Immature natural killer cell (primary cell): ENCODE data around the gene CD83. TPM values are rescaled to one million over a fixed set of nuclear protein-coding genes. Genes with fewer than 3 reads are reported as not detected.
"Not testable (repeated sequence)": the region's sequence is repeated elsewhere in the genome, so short reads cannot be mapped to it uniquely, and the experiment has no call there.

Experiments
- DNase-seq, 3 donors: peaks; one replicate each; pipeline ENCODE4 v3.0.0; 2022; ENCODE audit warnings: mixed read lengths in 1 of 3
- H3K27ac Mint-ChIP-seq, 6 donors: one replicate each; pipeline ENCODE4 v1.8.0; 2020; ENCODE audit warnings: mixed read lengths in 6 of 6, mild to moderate bottlenecking in 5 of 6, inconsistent platforms in 4 of 6, moderate library complexity in 3 of 6
- H3K27me3 Mint-ChIP-seq, 3 donors: one replicate each; pipeline ENCODE4 v1.8.0; 2020 to 2021; ENCODE audit warnings: low read depth in 3 of 3, mild to moderate bottlenecking in 3 of 3, mixed read lengths in 3 of 3, moderate library complexity in 3 of 3, inconsistent platforms in 1 of 3
- H3K36me3 Mint-ChIP-seq, 3 donors: one replicate each; pipeline ENCODE4 v1.8.0; 2020; ENCODE audit warnings: mixed read lengths in 3 of 3, inconsistent platforms in 2 of 3, mild to moderate bottlenecking in 2 of 3
- H3K4me1 Mint-ChIP-seq, 2 donors: one replicate each; pipeline ENCODE4 v1.8.0; 2020; ENCODE audit warnings: inconsistent platforms in 2 of 2, mild to moderate bottlenecking in 2 of 2, mixed read lengths in 2 of 2, moderate library complexity in 1 of 2
- H3K4me3 Mint-ChIP-seq, 5 donors: one replicate each; pipeline ENCODE4 v1.8.0; 2020; ENCODE audit warnings: mild to moderate bottlenecking in 5 of 5, mixed read lengths in 5 of 5, inconsistent platforms in 3 of 5, moderate library complexity in 3 of 5
- H3K9me3 Mint-ChIP-seq, 6 donors: one replicate each; pipeline ENCODE4 v1.8.0; 2020; ENCODE audit warnings: mild to moderate bottlenecking in 6 of 6, mixed read lengths in 6 of 6, inconsistent platforms in 4 of 6, moderate library complexity in 3 of 6
- polyA plus RNA-seq, 3 donors: library from polyadenylated mRNA; unstranded; fragments of 300-500 nt; fragmentation: Illumina TruSeq; gene quantifications; one replicate each; pipeline ENCODE4 v1.2.3, GENCODE V29; 2021

CD83 gene
- polyA plus RNA-seq = 10 to 100 TPM in 1 of 3 donors, 1 to 10 TPM in 2; 3.3 to 11.8 (median 5.0) TPM

GRCh38 chr6:14117158-14118090, at the start of gene CD83:
Gene CD83, plus strand, starts transcription at chr6:14117772. Its CDS starts 40 bp downstream, at chr6:14117812.
- Mint-ChIP-seq H3K27ac (peak within 1 kb of the TSS; percentile 87 to 97 (median 92)), H3K36me3 (no peaks in the 10 kb centered on the region), H3K27me3 (peaks cover 7 to 20% (median 15%) of the 10 kb centered on the region in 3 donors), H3K4me1 (peaks cover 17 to 31% of the 10 kb centered on the region in 2 donors), H3K9me3 (no peaks in the 10 kb centered on the region), H3K4me3 (peak within 1 kb of the TSS; percentile 89 to 95 (median 91))
- peak; percentile 87 to 89 (median 89) for DNase-seq

DNA sequence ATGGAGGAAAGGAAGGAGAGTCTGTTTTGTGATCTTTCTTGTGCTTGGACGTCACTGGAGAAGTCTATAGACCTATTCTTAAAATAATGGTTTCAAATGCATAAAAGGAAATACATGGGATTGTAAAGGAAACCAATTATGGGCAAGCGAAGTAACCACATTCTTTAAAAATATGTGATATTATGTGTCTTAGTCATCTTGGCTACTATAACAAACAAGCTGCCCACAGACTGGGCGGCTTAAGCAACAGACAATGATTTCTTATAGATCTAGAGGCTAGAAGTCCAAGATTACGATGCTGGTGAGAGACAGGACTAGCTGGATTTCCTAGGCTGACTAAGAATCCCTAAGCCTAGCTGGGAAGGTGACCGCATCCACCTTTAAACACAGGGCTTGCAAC, 49.4 kb upstream of the CD83 start:
- H3K9me3 Mint-ChIP-seq = no peaks in the 10 kb centered on the region
- no peak overlapping the region for H3K27ac Mint-ChIP-seq
- no peak for DNase-seq
- no peaks in the 10 kb centered on the region for H3K36me3 Mint-ChIP-seq
- H3K27me3 Mint-ChIP-seq = peaks cover 0 to 16% (median 2%) of the 10 kb centered on the region in 3 donors
- H3K4me1 Mint-ChIP-seq = peaks cover 0 to 12% of the 10 kb centered on the region in 2 donors
- H3K4me3 Mint-ChIP-seq = no peak overlapping the region

DNA sequence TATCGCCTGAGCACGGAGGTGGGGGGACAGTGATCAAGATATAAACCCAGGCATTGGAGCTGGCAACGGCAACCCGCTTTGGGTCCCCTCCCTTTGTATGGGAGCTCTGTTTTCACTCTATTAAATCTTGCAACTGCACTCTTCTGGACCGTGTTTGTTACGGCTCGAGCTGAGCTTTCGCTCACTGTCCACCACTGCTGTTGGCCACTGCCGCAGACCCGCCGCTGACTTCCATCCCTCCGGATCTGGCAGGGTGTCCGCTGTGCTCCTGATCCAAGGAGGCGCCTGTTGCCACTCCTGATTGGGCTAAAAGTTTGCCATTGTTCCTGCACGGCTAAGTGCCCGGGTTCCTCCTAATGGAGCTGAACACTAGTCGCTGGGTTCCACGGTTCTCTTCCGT, 48.9 kb upstream of the CD83 start:
- Mint-ChIP-seq H3K9me3 (no peaks in the 10 kb centered on the region), H3K36me3 (no peaks in the 10 kb centered on the region), H3K4me3 (no peak overlapping the region), H3K27ac (no peak overlapping the region), H3K27me3 (peaks cover 0 to 16% (median 2%) of the 10 kb centered on the region in 3 donors), H3K4me1 (peaks cover 0 to 12% of the 10 kb centered on the region in 2 donors)
- no peak for DNase-seq

DNA sequence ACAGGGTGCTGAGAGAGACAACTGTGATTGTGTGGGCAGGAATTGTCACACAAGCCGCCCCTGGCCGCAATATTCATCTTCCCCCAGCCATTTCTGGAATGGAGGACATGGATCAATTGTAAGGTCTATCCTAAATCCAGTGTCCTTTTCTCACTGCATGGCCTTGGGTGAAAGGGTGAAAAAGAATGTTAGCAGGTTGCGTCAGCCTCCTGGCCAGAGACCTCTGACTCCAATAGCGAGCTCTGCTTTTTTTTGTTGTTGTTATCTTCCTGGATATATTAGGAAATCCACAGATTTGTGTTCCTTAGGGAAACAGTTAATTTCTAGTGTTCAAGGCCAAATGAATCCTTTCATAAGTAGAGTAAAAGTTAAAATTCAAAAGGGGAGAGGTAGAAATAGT, 47.1 kb upstream of the CD83 start:
- no peak for DNase-seq
- H3K27me3 Mint-ChIP-seq = peaks cover 0 to 16% (median 5%) of the 10 kb centered on the region in 3 donors
- no peaks in the 10 kb centered on the region for H3K36me3 Mint-ChIP-seq
- no peaks in the 10 kb centered on the region for H3K9me3 Mint-ChIP-seq
- no peak overlapping the region for H3K4me3 Mint-ChIP-seq
- peaks cover 10 to 27% of the 10 kb centered on the region in 2 donors for H3K4me1 Mint-ChIP-seq
- no peak overlapping the region for H3K27ac Mint-ChIP-seq

DNA sequence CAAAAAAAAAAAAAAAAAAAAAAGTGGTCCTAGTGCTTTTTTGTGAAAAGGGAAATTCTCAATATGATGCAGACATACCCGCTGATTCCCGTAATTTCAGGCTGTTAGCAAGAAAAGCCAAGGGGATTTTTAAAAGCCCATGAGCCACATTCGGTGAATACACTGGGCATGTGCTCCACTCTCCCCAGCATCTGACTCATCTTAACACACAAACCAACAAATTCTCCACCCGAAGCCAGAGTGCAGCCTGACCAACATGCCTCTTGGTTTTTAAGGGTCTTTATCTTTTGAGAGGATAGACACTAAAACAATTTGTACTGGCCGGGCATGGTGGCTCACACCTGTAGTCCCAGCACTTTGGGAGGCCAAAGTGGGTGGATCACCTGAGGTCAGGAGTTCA, 45.5 kb upstream of the CD83 start:
- peaks cover 17 to 32% of the 10 kb centered on the region in 2 donors for H3K4me1 Mint-ChIP-seq
- H3K9me3 Mint-ChIP-seq = no peaks in the 10 kb centered on the region
- peaks cover 0 to 6% (median 5%) of the 10 kb centered on the region in 3 donors for H3K27me3 Mint-ChIP-seq
- DNase-seq = no peak
- H3K4me3 Mint-ChIP-seq = no peak overlapping the region
- peak overlapping the region in 1 of 6 donors; percentile 62 for H3K27ac Mint-ChIP-seq
- no peaks in the 10 kb centered on the region for H3K36me3 Mint-ChIP-seq

DNA sequence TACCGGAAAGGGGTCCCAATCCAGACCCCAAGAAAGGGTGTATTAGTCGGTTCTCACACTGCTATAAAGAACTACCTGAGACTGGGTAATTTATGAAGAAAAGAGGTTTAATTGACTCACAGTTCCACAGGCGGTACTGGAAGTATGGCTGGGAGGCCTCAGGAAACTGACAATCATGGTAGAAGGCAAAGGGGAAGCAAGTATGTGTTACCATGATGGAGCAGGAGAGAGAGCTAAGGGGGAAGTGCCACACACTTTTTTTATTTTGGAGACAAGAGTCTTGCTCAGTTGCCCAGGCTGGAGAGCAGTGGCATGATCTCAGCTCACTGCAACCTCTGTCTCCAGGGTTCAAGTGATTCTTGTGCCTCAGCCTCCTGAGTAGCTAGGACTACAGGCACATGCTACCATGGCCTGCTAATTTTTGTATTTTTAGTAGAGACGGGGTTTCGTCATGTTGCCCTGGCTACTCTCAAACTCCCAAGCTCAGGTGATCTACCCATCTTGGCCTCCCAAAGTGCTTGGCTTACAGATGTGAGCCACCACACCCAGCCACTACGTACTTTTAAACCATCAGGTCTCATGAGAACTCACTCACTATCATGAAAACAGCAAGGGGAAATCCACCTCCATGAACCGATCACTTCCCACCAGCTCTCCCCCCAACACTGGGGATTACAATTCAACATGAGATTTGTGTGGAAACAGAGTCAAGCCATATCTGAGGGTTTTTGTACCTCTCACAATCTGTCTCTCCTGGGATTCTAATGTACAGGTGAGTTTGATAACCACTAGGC, 43.8 kb upstream of the CD83 start:
- not testable (repeated sequence) for DNase-seq, H3K36me3 Mint-ChIP-seq, H3K27me3 Mint-ChIP-seq, H3K9me3 Mint-ChIP-seq
- H3K4me3 Mint-ChIP-seq = peak overlapping the region; percentile 4 to 56 (median 33)
- peaks cover 24 to 32% of the 10 kb centered on the region in 2 donors for H3K4me1 Mint-ChIP-seq
- peak overlapping the region; percentile 90 to 98 (median 92) for H3K27ac Mint-ChIP-seq

DNA sequence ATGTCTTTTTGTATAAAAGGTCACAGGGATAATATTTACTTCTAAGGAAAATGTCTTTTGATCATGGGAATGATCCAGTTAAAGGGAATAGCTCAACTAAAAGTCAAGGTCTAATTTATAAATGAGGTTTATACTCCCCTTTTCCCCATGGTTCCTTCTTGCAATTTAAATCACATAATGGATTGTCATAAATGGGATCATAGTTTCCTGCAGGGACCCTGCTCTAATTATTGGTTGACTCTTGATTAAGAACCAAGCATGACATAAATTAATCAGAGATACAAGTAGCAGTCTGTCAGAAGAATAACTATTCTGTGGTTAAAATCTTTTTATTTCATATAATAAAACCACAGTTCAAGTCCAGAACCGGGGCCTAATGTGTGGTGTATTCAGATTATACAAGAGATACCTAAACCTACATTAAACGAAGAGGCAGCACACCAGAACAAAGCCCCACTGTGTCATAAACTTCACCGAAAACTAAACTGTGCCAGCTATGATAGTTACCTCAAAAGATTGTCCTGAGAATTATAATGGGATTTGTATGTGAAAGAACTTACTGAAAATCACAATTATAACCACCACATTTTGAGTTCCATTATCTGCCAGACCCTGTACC, 43.0 kb upstream of the CD83 start:
- peak overlapping the region; percentile 80 to 95 (median 84) for H3K4me3 Mint-ChIP-seq
- DNase-seq = no peak
- H3K27me3 Mint-ChIP-seq = peaks cover 0 to 3% (median 3%) of the 10 kb centered on the region in 3 donors
- H3K9me3 Mint-ChIP-seq = no peaks in the 10 kb centered on the region
- H3K27ac Mint-ChIP-seq = peak overlapping the region; percentile 90 to 98 (median 94)
- H3K36me3 Mint-ChIP-seq = no peaks in the 10 kb centered on the region
- peaks cover 24 to 32% of the 10 kb centered on the region in 2 donors for H3K4me1 Mint-ChIP-seq

DNA sequence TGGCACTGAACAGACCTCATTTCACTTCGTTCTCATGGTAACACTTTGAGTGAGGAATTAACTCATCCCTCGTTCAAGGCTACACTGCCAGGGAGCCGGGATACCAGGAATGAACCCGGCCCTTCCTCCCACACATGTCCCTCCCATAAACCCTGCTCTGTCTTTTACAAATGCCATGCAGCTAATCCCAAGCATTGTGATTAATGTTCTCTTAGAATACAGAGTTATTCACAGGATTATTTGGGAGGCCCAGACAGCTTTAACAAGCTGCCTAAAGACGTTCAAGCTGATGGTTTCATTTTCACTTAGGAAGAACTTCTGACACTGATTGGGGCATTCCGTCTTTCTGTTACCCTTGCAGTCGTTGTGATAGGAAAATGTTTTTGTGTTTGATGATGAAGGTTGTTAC, 42.5 kb upstream of the CD83 start:
- H3K27ac Mint-ChIP-seq = peak overlapping the region; percentile 90 to 98 (median 94)

GRCh38 chr6:14077193-14077867, 40.2 kb upstream of the CD83 start:
- Mint-ChIP-seq H3K4me3 (peak overlapping the region in 1 of 5 donors; percentile 15), H3K27me3 (peaks cover 0 to 4% (median 3%) of the 10 kb centered on the region in 3 donors), H3K27ac (peak overlapping the region in 1 of 6 donors; percentile 9), H3K9me3 (no peaks in the 10 kb centered on the region), H3K4me1 (peaks cover 24 to 32% of the 10 kb centered on the region in 2 donors), H3K36me3 (no peaks in the 10 kb centered on the region)
- no peak for DNase-seq

More for the DNA sequence above, 42.5 kb upstream of the CD83 start:
- H3K4me3 Mint-ChIP-seq = peak overlapping the region; percentile 80 to 95 (median 84)
- H3K27me3 Mint-ChIP-seq = peaks cover 0 to 3% (median 3%) of the 10 kb centered on the region in 3 donors
- no peaks in the 10 kb centered on the region for H3K9me3 Mint-ChIP-seq
- H3K36me3 Mint-ChIP-seq = no peaks in the 10 kb centered on the region
- DNase-seq = peak; percentile 46 to 57 (median 57)
- peaks cover 24 to 32% of the 10 kb centered on the region in 2 donors for H3K4me1 Mint-ChIP-seq

- H3K27me3 Mint-ChIP-seq = peaks cover 0 to 4% (median 0%) of the 10 kb centered on the region in 3 donors
- no peak overlapping the region for H3K4me3 Mint-ChIP-seq
These were observed 38.1 kb upstream of the CD83 start for GRCh38 chr6:14079433-14079832.

DNA sequence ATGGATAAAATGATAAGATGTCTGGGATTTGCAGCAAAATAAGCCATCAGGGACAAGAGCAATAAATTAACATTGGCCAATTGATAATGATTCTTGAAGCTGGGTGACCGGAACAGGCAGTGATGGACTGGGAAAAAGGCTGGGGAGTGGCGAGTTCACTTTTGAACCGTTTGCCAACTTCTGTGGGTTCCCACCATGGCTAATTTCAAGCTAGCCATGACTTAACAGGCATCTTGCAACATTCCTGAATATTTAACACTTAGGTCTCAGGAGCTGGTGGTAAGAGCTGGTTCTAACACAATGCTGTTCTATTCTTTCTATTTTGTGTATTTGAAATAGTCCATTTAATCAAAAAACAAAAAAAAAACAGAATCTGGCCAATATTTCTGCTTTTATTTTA, 37.6 kb upstream of the CD83 start:
- Mint-ChIP-seq H3K27me3 (peaks cover 0 to 4% (median 0%) of the 10 kb centered on the region in 3 donors), H3K4me1 (peaks cover 19 to 22% of the 10 kb centered on the region in 2 donors), H3K4me3 (no peak overlapping the region), H3K9me3 (no peaks in the 10 kb centered on the region), H3K27ac (no peak overlapping the region), H3K36me3 (no peaks in the 10 kb centered on the region)
- no peak for DNase-seq

More at GRCh38 chr6:14079433-14079832, 38.1 kb upstream of the CD83 start:
- DNase-seq = no peak
- H3K36me3 Mint-ChIP-seq = no peaks in the 10 kb centered on the region
- H3K27ac Mint-ChIP-seq = no peak overlapping the region
- H3K9me3 Mint-ChIP-seq = no peaks in the 10 kb centered on the region
- peaks cover 21 to 27% of the 10 kb centered on the region in 2 donors for H3K4me1 Mint-ChIP-seq

GRCh38 chr6:14081126-14081525, 36.4 kb upstream of the CD83 start:
- H3K36me3 Mint-ChIP-seq = no peaks in the 10 kb centered on the region
- H3K4me1 Mint-ChIP-seq = peaks cover 11 to 13% of the 10 kb centered on the region in 2 donors
- H3K27ac Mint-ChIP-seq = no peak overlapping the region
- no peaks in the 10 kb centered on the region for H3K9me3 Mint-ChIP-seq
- no peak for DNase-seq
- H3K4me3 Mint-ChIP-seq = no peak overlapping the region
- H3K27me3 Mint-ChIP-seq = peaks cover 0 to 6% (median 0%) of the 10 kb centered on the region in 3 donors

GRCh38 chr6:14082771-14083170, 34.8 kb upstream of the CD83 start:
- Mint-ChIP-seq H3K27ac (no peak overlapping the region), H3K9me3 (no peaks in the 10 kb centered on the region), H3K36me3 (no peaks in the 10 kb centered on the region), H3K4me3 (no peak overlapping the region), H3K27me3 (peaks cover 0 to 6% (median 0%) of the 10 kb centered on the region in 3 donors), H3K4me1 (peaks cover under 1 to 2% of the 10 kb centered on the region in 2 donors)
- no peak for DNase-seq
